IMR-90 (cell line): Measurements from ENCODE around the gene VASH1. TPM values are rescaled to one million over a fixed set of nuclear protein-coding genes. Genes with fewer than 3 reads are reported as not detected.

Experiments
- ATAC-seq: fragments of 200-7000 bp; cut with Tn5 transposase; 2 replicates; pipeline ENCODE4 v1.9.1; 2020; ENCODE audit warnings: low read depth, mild to moderate bottlenecking, moderate library complexity
- BruUV-seq: library from RNA; stranded (reverse); fragments of 400-500 nt; replicated peaks from 2 replicates; lab custom pipeline; 2021; lab: Mats Ljungman, UMichigan
- CTCF ChIA-PET: fragments of 300-600 bp; formaldehyde crosslinking; extraction: SDS; loops from one replicate; lab custom pipeline; 2021; ENCODE audit warnings: antibody characterized with exemption; lab: Yijun Ruan, JAX
- POLR2A ChIA-PET: fragments of 300-600 bp; sonication (Branson Sonifier 250); formaldehyde crosslinking; loops from one replicate; lab custom pipeline; 2022; ENCODE audit warnings: antibody characterized with exemption; ENCODE audit not compliant: unreplicated experiment; lab: Charles Lee
- DNase-seq: peaks from one replicate; pipeline ENCODE4 v3.0.0; 2013
- H2AFZ ChIP-seq: replicated peaks from 2 replicates; pipeline ENCODE3; 2013; ENCODE audit warnings: low read length, mild to moderate bottlenecking; ENCODE audit not compliant: poor library complexity
- H2AK5ac ChIP-seq: 2 replicates; pipeline ENCODE4 v1.6.1; 2013; ENCODE audit warnings: low read depth, low read length, inconsistent platforms
- H2AK9ac ChIP-seq: replicated peaks from 2 replicates; pipeline ENCODE3; 2013; ENCODE audit warnings: mild to moderate bottlenecking, low read depth, low read length, moderate library complexity; ENCODE audit not compliant: poor library complexity
- H2BK120ac ChIP-seq: 2 replicates; pipeline ENCODE4 v1.6.1; 2013; ENCODE audit warnings: low read depth, low read length, inconsistent platforms
- H2BK15ac ChIP-seq: 3 replicates; pipeline ENCODE4 v1.6.1; 2013; ENCODE audit warnings: low read depth, low read length, inconsistent platforms
- H2BK20ac ChIP-seq: 2 replicates; pipeline ENCODE4 v1.6.1; 2013; ENCODE audit warnings: low read depth, mild to moderate bottlenecking, inconsistent platforms, low read length, moderate library complexity
- H2BK5ac ChIP-seq: 2 replicates; pipeline ENCODE4 v1.6.1; 2013; ENCODE audit warnings: mild to moderate bottlenecking, low read depth, low read length, inconsistent platforms; ENCODE audit not compliant: poor library complexity, severe bottlenecking
- H3K14ac ChIP-seq: replicated peaks from 2 replicates; pipeline ENCODE4 v1.6.1; 2013; ENCODE audit warnings: low read depth, low read length, inconsistent platforms
- H3K18ac ChIP-seq: 2 replicates; pipeline ENCODE4 v1.6.1; 2013; ENCODE audit warnings: low read depth, low read length, control low read depth
- H3K23ac ChIP-seq: 2 replicates; pipeline ENCODE4 v1.6.1; 2013; ENCODE audit warnings: low read depth, low read length, inconsistent platforms
- H3K27ac ChIP-seq: 2 replicates; pipeline ENCODE4 v1.5.1; 2013; ENCODE audit warnings: mild to moderate bottlenecking, control low read depth, low read length; ENCODE audit not compliant: insufficient read depth
- H3K27me3 ChIP-seq: 2 replicates; pipeline ENCODE4 v1.6.1; 2013; ENCODE audit warnings: low read length; ENCODE audit not compliant: control insufficient read depth, insufficient read depth
- H3K36me3 ChIP-seq: 2 replicates; pipeline ENCODE4 v1.6.1; 2013; ENCODE audit warnings: low read length, mixed read lengths; ENCODE audit not compliant: control insufficient read depth, insufficient read depth
- H3K4ac ChIP-seq: 2 replicates; pipeline ENCODE4 v1.6.1; 2013; ENCODE audit warnings: low read depth, low read length, inconsistent platforms
- H3K4me1 ChIP-seq: 2 replicates; pipeline ENCODE4 v1.6.1; 2013; ENCODE audit warnings: low read length, mixed read lengths; ENCODE audit not compliant: control insufficient read depth, insufficient read depth
- H3K4me2 ChIP-seq: 2 replicates; pipeline ENCODE4 v1.6.1; 2013; ENCODE audit warnings: low read depth, mild to moderate bottlenecking, control low read depth, low read length, moderate library complexity
- H3K4me3 ChIP-seq: 2 replicates; pipeline ENCODE4 v1.5.1; 2013; ENCODE audit warnings: low read depth, mild to moderate bottlenecking, control low read depth, low read length, moderate library complexity; ENCODE audit not compliant: insufficient read depth
- H3K56ac ChIP-seq: 2 replicates; pipeline ENCODE4 v1.6.1; 2013; ENCODE audit warnings: low read length, inconsistent platforms; ENCODE audit not compliant: insufficient read depth; ENCODE audit errors: extremely low read depth
- H3K79me1 ChIP-seq, 2 experiments: 2 replicates each; pipeline ENCODE4 v1.6.1; 2013; ENCODE audit warnings: low read length in 2 of 2, inconsistent platforms in 1 of 2, low read depth in 1 of 2
- H3K9ac ChIP-seq: 2 replicates; pipeline ENCODE4 v1.6.1; 2013; ENCODE audit warnings: low read depth, low read length, control low read depth
- H3K9me1 ChIP-seq: 2 replicates; pipeline ENCODE4 v1.6.1; 2013; ENCODE audit warnings: low read length, inconsistent platforms; ENCODE audit not compliant: insufficient read depth
- H3K9me3 ChIP-seq: 2 replicates; pipeline ENCODE4 v1.6.1; 2013; ENCODE audit warnings: low read length; ENCODE audit not compliant: control insufficient read depth, insufficient read depth
- H4K20me1 ChIP-seq: 2 replicates; pipeline ENCODE4 v1.6.1; 2013; ENCODE audit warnings: low read length, inconsistent platforms; ENCODE audit not compliant: insufficient read depth
- H4K5ac ChIP-seq: 2 replicates; pipeline ENCODE4 v1.6.1; 2013; ENCODE audit warnings: mild to moderate bottlenecking, low read depth, low read length, control low read depth
- H4K8ac ChIP-seq, 2 experiments: 2 replicates each; pipeline ENCODE4 v1.6.1; 2013; ENCODE audit warnings: low read depth in 2 of 2, low read length in 2 of 2, control low read depth in 1 of 2, inconsistent platforms in 1 of 2
- H4K91ac ChIP-seq: 2 replicates; pipeline ENCODE4 v1.6.1; 2013; ENCODE audit warnings: low read depth, low read length, inconsistent platforms; ENCODE audit not compliant: insufficient read depth
- BHLHE40 ChIP-seq: fragments of 150-350 bp; IDR thresholded peaks from 2 replicates; pipeline ENCODE4 v1.6.1; 2016; ENCODE audit warnings: mild to moderate bottlenecking, low read depth, low read length
- CEBPB ChIP-seq: IDR thresholded peaks from 2 replicates; pipeline ENCODE4 v1.6.1; 2012; ENCODE audit warnings: low read depth, low read length, improper control_type of control experiment
- CHD1 ChIP-seq: IDR thresholded peaks from 2 replicates; pipeline ENCODE4 v1.6.1; 2012; ENCODE audit warnings: low read depth, low read length, improper control_type of control experiment
- FOS ChIP-seq: fragments of 150-350 bp; IDR thresholded peaks from 2 replicates; pipeline ENCODE4 v1.6.1; 2016; ENCODE audit warnings: low read depth, low read length
- MXI1 ChIP-seq: IDR thresholded peaks from 2 replicates; pipeline ENCODE4 v1.6.1; 2012; ENCODE audit warnings: low read depth, mild to moderate bottlenecking, low read length, moderate library complexity, borderline replicate concordance
- RAD21 ChIP-seq: IDR thresholded peaks from 2 replicates; pipeline ENCODE4 v1.6.1; 2012; ENCODE audit warnings: low read length, improper control_type of control experiment
- RCOR1 ChIP-seq: IDR thresholded peaks from 2 replicates; pipeline ENCODE4 v1.6.1; 2012; ENCODE audit warnings: mild to moderate bottlenecking, low read length, improper control_type of control experiment; ENCODE audit not compliant: insufficient replicate concordance
- RFX5 ChIP-seq: IDR thresholded peaks from 2 replicates; pipeline ENCODE4 v1.8.0; 2012; ENCODE audit warnings: low read depth, mild to moderate bottlenecking, low read length, moderate library complexity
- SMC3 ChIP-seq: fragments of 150-350 bp; IDR thresholded peaks from 2 replicates; pipeline ENCODE4 v1.6.1; 2016; ENCODE audit warnings: low read depth, mild to moderate bottlenecking, antibody characterized with exemption, low read length, moderate library complexity
- WGBS, 2 experiments: methylation state at CpG; one replicate each; pipeline versions ENCODE4 v1.1.5 to v1.1.7; 2013; ENCODE audit warnings: missing lambda C conversion rate in 2 of 2; ENCODE audit not compliant: insufficient read length in 1 of 2; ENCODE audit errors: extremely low coverage in 2 of 2; 5-methylcytosine and 5-hydroxymethylcytosine counted together
- dilution Hi-C: fragments of 300-500 bp; cut with HindIII; formaldehyde crosslinking; loops from one replicate; pipeline ENCODE4 v1.14.3; 2018; ENCODE audit warnings: low sequenced_read_pairs; ENCODE audit not compliant: unreplicated experiment
- in situ Hi-C: fragments of 300-500 bp; cut with MboI; formaldehyde crosslinking; loops from 3 replicates; pipeline ENCODE4 v1.14.3; 2019; ENCODE audit warnings: low sequenced_read_pairs, inconsistent platforms, mixed read lengths
- intact Hi-C: fragments of 100-400 bp; cut with micrococcal nuclease; formaldehyde crosslinking; loops from 2 replicates; pipeline ENCODE4 v1.10.0; 2022
- polyA plus RNA-seq, 3 experiments: library from polyadenylated mRNA; depleted of rRNA; stranded (reverse); fragments of >200 nt; gene quantifications; 2 replicates each; pipeline ENCODE4 v1.2.3, GENCODE V29; 2012; ENCODE audit warnings: low replicate concordance in 1 of 3
- total RNA-seq: library from RNA; depleted of rRNA; stranded (reverse); fragments of >200 nt; gene quantifications from 2 replicates; pipeline ENCODE4 v1.2.3, GENCODE V29; 2012
- TF ChIP-seq, protein P1 (sequence below): fragments of 150-350 bp; IDR thresholded peaks from 2 replicates; pipeline ENCODE4 v1.6.1; 2016; ENCODE audit warnings: low read depth, mild to moderate bottlenecking, low read length, moderate library complexity, borderline replicate concordance

The VASH1 gene
- total and polyA plus RNA-seq, 2 of the 4 experiments (the other 2 are of a cell fraction) = 2.0 to 9.5 TPM

DNA sequence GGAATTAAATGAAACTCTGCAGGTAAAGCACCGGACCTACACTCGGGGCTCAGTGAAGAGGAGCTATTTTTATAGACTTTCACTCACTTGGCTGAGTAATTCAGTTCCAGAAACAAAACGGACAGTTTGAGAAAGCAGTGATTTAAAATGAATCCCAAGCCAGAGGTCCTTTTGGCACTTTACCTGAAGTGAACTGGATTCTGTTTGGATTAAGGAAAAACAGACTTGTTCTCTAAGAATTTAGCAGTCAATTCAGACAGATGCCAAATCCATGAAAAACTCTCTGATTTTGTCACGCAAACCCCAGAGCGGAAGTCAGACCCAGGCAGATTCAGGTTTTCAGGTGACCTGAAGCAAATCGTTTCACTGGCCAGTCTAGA, 4.9 kb upstream of the VASH1 start:
- POLR2A ChIA-PET = no interaction called here
- Histone ChIP-seq H2AK9ac (no peak overlapping the region), H3K9ac (no peak overlapping the region), H4K20me1 (no peaks in the 10 kb centered on the region), H2AK5ac (no peak overlapping the region), H3K4me1 (peaks cover 3% of the 10 kb centered on the region; the same call in 1 of the 2 replicates), H2BK15ac (no peak overlapping the region), H4K8ac (no peak overlapping the region), H3K9me3 (no peaks in the 10 kb centered on the region), H2BK5ac (no peak overlapping the region), H3K56ac (no peak overlapping the region), H3K14ac (no peak overlapping the region), H3K36me3 (no peaks in the 10 kb centered on the region), H4K91ac (no peak overlapping the region), H3K79me1 (no peaks in the 10 kb centered on the region), H2AFZ (no peak overlapping the region), H3K27ac (no peak overlapping the region), H3K9me1 (peaks cover 6% of the 10 kb centered on the region), H4K5ac (no peak overlapping the region), H3K27me3 (no peaks in the 10 kb centered on the region; the same call in 1 of the 2 replicates), H3K4me3 (no peak overlapping the region), H3K4ac (no peak overlapping the region), H3K23ac (no peak overlapping the region), H3K18ac (no peak overlapping the region), H2BK20ac (no peak overlapping the region), H2BK120ac (no peak overlapping the region), H3K4me2 (no peak overlapping the region)
- in situ Hi-C loops (no loop called here), dilution Hi-C loops (no loop called here), intact Hi-C loops (no loop called here)
- WGBS, 2 experiments = 68% methylated on average over 4 of the region's 6 CpGs; no CpG with 5 or more reads in 1 of the 2 experiments
- CTCF ChIA-PET = no interaction called here
- ATAC-seq = no peak
- BruUV-seq = no TSS peak
- no peak for DNase-seq
- TF ChIP-seq SMC3 = no peak
- TF ChIP-seq MXI1 = no peak
- TF ChIP-seq CHD1 = no peak
- no peak for TF ChIP-seq FOS
- TF ChIP-seq RAD21 = no peak
- TF ChIP-seq, protein P1, sequence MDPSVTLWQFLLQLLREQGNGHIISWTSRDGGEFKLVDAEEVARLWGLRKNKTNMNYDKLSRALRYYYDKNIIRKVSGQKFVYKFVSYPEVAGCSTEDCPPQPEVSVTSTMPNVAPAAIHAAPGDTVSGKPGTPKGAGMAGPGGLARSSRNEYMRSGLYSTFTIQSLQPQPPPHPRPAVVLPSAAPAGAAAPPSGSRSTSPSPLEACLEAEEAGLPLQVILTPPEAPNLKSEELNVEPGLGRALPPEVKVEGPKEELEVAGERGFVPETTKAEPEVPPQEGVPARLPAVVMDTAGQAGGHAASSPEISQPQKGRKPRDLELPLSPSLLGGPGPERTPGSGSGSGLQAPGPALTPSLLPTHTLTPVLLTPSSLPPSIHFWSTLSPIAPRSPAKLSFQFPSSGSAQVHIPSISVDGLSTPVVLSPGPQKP = no peak
- TF ChIP-seq CEBPB = no peak
- no peak for TF ChIP-seq RFX5
- no peak for TF ChIP-seq RCOR1
- TF ChIP-seq BHLHE40 = no peak
